Left colon (tissue), 2 donors: ENCODE results near the gene BRAF. TPM values are rescaled to one million over a fixed set of nuclear protein-coding genes. Genes with fewer than 3 reads are reported as not detected.
A peak's percentile ranks its signal among the peaks of the same experiment; 100 is the strongest.
"Not testable (repeated sequence)": the region's sequence is repeated elsewhere in the genome, so short reads cannot be mapped to it uniquely, and the experiment has no call there.

ENCODE experiments used
- ATAC-seq: fragments of 200-7000 bp; cut with Tn5 transposase; one replicate; pipeline ENCODE4 v1.9.1; 2020; ENCODE audit warnings: mild to moderate bottlenecking, moderate library complexity
- DNase-seq, 2 donors: peaks; one replicate each; pipeline ENCODE4 v3.0.0-alpha.2; 2020
- intact Hi-C, 2 donors: fragments of 100-400 bp; cut with DNase I in 1 of 2; cut with micrococcal nuclease in 1 of 2; formaldehyde crosslinking; loops; one replicate each; pipeline versions ENCODE4 v1.11.2 to v1.14.0; 2022; cut with DNase I, micrococcal nuclease
- long read RNA-seq: library from polyadenylated mRNA; unstranded; transcript quantifications from one replicate; pipeline ENCODE4 v2.0.0, GENCODE V29; 2021
- total RNA-seq, 2 donors: library from RNA; stranded (reverse); fragmentation: NEBNext Ultra II Directional; extraction: Animal tissue kit (Norgen Biotek cat#: 25700); gene quantifications; one replicate each; pipeline ENCODE4 v1.2.1, GENCODE V29; 2021
- donor health status: DM: no; HTN: no; CAD: no.
- donor health status: DM: yes; HTN: yes; CAD: no.

The BRAF gene
- 10 to 100 TPM; 26.5 to 26.7 TPM for total RNA-seq
- long read RNA-seq, full-length matches to known transcripts, result 4 of 6 reads
- long read RNA-seq, partial matches to known transcripts, result 0 of 6 reads
- long read RNA-seq, other reads (novel, unspliced or antisense), result 2 of 6 reads

- intact Hi-C loops, result no loop called here
- ATAC-seq (peak; percentile 90), DNase-seq (peak; percentile 87 to 95)
These were observed at the start of gene BRAF for GRCh38 chr7:140924821-140925421. Gene BRAF (minus strand): TSS chr7:140924929. CDS start chr7:140924703, 226 bp downstream.

- ATAC-seq, result no peak
- intact Hi-C loops, result no loop called here
These were observed 48.4 kb upstream of the BRAF start for GRCh38 chr7:140972876-140973829.

DNA sequence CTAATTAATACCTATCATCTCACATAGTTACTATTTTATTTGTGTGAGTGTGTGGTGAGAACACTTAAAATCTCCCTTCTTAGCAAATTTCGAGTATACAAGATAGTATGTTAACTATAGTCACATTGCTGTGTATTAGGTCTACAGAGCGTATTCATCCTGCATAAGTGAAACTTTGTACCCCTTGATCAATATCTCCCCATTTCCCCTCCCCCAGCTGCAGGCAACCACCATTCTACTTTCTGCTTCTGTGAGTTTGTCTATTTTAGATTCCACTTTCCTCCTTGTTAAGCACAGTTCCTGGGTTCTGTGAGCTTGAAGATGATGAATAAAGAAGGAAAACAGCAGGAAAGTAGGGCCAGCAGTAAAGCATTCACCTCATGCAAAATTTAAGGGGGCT is 47.6 kb upstream of the BRAF start:
- intact Hi-C loops, result no loop called here
- ATAC-seq (no peak), DNase-seq (no peak)

More at GRCh38 chr7:140972876-140973829, 48.4 kb upstream of the BRAF start:
- no peak for DNase-seq

GRCh38 chr7:140967438-140967837 is 42.7 kb upstream of the BRAF start:
- intact Hi-C loops, result no loop called here
- DNase-seq, result no peak
- ATAC-seq, result no peak

- ATAC-seq, result no peak
- intact Hi-C loops, result no loop called here
- DNase-seq, result no peak
These were observed 42.0 kb upstream of the BRAF start for GRCh38 chr7:140966561-140967233.

GRCh38 chr7:140961117-140961516 is 36.4 kb upstream of the BRAF start:
- intact Hi-C loops, result no loop called here
- DNase-seq (no peak), ATAC-seq (no peak)

GRCh38 chr7:140956997-140957396 is 32.3 kb upstream of the BRAF start:
- DNase-seq, intact Hi-C loops, ATAC-seq: not testable (repeated sequence)

DNA sequence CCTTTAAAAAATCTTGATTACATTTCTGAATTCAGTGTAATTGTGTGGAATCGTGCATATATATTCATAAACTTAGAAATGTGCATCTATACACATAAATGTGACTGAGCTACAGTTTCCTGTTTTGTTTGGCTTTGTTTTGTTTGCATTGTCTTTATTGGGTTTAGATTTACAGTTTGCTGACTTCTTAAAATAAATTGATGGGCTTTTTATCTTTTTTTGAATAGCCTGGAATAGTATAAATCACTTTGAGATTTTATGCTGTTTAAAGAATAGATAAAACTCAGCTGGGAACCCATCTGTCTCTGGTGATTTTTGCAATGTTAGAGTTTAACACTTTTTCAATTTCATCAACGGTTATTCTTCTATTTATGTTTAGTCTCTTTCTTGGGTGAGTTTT is 21.2 kb upstream of the BRAF start:
- intact Hi-C loops, result no loop called here
- no peak for ATAC-seq
- DNase-seq, result no peak

GRCh38 chr7:140942242-140942641 is 17.5 kb upstream of the BRAF start:
- DNase-seq, intact Hi-C loops, ATAC-seq: not testable (repeated sequence)

DNA sequence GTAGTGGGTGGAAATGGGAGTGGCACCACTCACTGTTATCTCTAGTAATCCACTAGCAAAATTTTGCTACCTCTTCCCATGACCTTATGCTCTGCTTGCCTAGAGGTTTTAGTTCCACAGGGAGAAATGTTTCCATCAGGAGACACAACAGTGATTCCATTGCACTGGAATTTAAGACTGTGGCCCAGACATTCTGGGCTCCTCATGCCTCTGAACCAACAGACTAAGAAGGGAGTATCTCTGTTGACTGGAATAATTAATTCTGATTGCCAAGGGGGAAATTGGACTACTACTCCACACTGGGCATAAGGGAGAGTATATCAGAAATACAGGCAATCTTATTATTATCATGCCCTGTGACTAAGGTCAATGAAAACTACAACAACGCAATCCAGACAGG is 16.2 kb upstream of the BRAF start:
- DNase-seq (no peak), ATAC-seq (no peak)
- intact Hi-C loops, result no loop called here

DNA sequence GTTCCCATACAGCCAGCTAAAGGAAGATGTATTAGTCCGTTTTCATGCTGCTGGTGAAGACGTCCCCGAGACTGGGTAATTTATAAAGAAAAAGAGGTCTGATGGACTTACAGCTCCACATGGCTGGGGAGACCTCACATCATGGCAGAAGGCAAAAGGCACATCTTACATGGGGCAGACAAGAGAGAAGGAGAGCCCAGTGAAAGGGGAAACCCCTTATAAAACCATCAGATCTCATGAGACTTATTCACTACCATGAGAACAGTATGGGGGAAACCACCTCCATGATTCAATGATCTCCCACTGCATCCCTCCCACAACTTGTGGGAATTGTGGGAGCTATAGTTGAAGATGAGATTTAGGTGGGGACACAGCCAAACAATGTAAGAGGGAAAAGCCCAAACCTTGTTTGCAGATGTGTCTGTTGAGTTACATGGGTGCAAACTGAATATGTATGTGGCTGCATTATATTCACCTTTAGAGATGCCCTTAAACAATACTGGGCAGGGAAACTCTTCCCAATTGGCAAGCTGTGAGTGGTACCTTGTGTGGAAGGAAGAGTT is 13.1 kb upstream of the BRAF start:
- ATAC-seq (no peak), DNase-seq (no peak)
- intact Hi-C loops, result no loop called here

GRCh38 chr7:140928491-140929309 is 4.0 kb upstream of the BRAF start:
- intact Hi-C loops, result no loop called here
- ATAC-seq (no peak), DNase-seq (no peak)

DNA sequence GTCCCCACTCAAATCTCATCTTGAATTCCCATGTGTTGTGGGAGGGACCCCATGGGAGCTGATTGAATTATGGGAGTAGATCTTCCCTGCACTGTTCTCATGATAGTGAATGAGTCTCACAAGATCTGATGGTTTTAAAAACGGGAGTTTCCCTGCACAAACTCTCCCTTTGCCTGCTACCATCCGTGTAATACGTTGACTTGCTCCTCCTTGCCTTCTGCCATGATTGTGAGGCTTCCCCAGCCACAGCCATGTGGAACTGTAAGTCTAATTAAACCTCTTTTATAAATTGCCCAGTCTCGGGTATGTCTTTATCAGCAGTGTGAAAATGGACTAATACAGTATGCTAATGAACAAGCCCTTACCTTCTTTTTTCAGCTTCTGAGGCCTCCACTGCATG is 3.2 kb upstream of the BRAF start:
- intact Hi-C loops, DNase-seq, ATAC-seq: not testable (repeated sequence)

GRCh38 chr7:140927351-140927750 is 2.6 kb upstream of the BRAF start:
- DNase-seq (no peak), ATAC-seq (no peak)
- intact Hi-C loops, result no loop called here

DNA sequence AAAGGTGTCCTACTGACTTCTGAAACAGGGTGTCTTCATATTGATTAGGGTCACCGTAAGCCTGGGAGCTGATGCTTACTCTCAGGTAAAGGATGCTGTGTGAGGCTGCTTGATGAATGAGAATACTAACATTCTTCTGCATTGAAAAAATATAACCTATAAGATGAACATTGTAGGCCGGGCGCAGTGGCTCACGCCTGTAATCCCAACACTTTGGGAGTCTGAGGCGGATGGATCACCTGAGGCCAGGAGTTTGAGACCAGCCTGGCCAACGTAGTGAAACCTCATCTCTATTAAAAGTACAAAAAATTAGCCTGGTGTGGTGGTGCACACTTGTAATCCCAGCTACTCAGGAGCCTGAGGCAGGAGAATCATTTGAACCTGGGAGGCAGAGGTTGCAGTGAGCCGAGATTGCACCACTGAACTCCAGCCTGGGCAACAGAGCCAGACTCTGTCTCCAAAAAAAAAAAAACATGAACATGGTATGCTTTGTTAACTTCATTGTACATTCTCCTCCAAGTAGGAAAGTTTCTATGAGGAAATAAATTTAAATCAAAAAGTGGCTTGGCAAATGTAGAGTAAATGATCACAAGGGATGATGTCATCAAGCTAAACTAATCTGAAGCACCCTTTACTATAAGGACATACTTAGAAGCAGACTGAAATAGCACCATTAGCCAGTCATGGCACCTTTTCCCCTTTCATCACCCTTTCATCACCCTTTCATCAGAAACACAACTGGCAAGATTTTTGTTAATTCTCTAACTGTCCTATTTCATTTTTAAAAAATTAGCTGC is 1.5 kb upstream of the BRAF start:
- ATAC-seq (no peak), DNase-seq (no peak)
- intact Hi-C loops, result no loop called here

DNA sequence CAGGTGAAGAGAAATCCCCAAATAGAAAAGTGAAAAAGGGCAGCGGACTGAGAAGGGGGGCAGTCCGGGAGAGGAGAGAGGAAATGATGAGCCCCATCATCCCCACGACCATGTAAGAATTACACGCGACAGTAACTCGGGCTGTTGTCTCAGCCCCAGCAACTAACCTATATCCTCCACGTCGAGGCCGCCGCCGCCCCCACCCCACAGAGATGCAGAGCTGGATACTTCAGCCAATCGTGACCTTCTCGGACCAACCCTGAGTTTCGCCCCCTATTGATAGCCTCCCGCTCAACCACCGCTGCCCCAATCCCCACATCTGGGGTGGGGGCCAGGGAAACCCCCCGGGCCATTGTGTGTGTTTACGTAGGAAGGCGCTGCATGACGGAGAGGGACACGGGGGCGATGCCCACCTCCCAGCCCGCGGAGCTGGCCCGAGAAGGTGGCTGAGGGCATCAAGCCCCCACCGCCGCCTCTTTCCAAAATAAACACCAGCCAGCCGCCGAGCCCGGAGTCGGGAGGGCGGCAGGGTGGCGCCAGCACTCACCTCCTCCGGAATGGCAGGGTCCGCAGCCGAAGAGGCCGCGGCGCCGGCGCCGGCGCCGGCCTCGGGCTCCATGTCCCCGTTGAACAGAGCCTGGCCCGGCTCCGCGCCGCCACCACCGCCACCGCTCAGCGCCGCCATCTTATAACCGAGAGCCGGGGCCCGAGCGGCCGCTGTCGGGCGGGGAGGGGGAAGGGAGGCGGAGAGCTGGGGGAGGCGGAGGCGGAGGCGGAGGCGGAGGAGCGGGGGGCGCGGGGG is 509 bp downstream of the BRAF start:
- peak; percentile 72 to 83 for DNase-seq
- peak; percentile 85 for ATAC-seq
- intact Hi-C loops, result no loop called here
